Body of pancreas (tissue), 4 donors: ENCODE measurements around the gene CCNY.

Experiments
- POLR2A ChIP-seq, 3 donors: fragments of 450-650 bp; IDR thresholded peaks; one replicate each; pipeline ENCODE4 v1.6.1; 2016; ENCODE audit warnings: antibody characterized with exemption in 3 of 3, mild to moderate bottlenecking in 2 of 3
- TF ChIP-seq, protein P1 (sequence below), 7 experiments: fragments of 450-650 bp in 4 of 7; fragments of 200-600 bp in 3 of 7; sonication (generic) in 3 of 7; IDR thresholded peaks; one replicate each; pipeline ENCODE4 v1.5.1; 2016 to 2019; ENCODE audit warnings: antibody characterized with exemption in 7 of 7

DNA sequence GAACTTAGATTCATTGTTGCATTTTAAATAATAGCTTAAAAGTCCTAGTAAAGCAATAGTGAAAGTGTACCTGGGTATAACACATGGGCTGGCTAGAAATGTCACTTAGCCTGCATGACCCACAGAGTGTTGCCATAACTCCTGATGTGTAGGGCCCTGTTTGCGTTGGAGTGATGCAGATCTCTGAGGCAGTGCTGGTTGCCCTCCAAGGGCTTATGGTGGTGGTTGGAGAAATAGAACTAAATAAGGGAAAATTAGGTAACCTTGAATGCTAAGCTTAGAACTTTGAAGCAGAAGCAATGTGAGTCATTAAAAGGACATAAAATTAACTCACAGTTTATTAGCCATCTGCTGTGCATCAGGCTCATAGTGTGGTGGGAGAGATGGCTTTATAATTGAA, 105.7 kb downstream of the CCNY start:
- TF ChIP-seq, protein P1, sequence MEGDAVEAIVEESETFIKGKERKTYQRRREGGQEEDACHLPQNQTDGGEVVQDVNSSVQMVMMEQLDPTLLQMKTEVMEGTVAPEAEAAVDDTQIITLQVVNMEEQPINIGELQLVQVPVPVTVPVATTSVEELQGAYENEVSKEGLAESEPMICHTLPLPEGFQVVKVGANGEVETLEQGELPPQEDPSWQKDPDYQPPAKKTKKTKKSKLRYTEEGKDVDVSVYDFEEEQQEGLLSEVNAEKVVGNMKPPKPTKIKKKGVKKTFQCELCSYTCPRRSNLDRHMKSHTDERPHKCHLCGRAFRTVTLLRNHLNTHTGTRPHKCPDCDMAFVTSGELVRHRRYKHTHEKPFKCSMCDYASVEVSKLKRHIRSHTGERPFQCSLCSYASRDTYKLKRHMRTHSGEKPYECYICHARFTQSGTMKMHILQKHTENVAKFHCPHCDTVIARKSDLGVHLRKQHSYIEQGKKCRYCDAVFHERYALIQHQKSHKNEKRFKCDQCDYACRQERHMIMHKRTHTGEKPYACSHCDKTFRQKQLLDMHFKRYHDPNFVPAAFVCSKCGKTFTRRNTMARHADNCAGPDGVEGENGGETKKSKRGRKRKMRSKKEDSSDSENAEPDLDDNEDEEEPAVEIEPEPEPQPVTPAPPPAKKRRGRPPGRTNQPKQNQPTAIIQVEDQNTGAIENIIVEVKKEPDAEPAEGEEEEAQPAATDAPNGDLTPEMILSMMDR (IDR thresholded peaks at IDR 0.05) = no peak
- no peak for TF ChIP-seq POLR2A (IDR thresholded peaks at IDR 0.05)
